CD4-positive, alpha-beta T cell treated with Interferon alpha-2 for 1 hour (primary cell): ENCODE results near the gene AKT2.
A peak's percentile ranks its signal among the peaks of the same experiment; 100 is the strongest.
"Not testable (repeated sequence)": the region's sequence is repeated elsewhere in the genome, so short reads cannot be mapped to it uniquely, and the experiment has no call there.

ENCODE experiments used
- DNase-seq, 2 donors: peaks; one replicate each; pipeline ENCODE4 v3.0.0-alpha.2; 2020 to 2022

The AKT2 gene

DNA sequence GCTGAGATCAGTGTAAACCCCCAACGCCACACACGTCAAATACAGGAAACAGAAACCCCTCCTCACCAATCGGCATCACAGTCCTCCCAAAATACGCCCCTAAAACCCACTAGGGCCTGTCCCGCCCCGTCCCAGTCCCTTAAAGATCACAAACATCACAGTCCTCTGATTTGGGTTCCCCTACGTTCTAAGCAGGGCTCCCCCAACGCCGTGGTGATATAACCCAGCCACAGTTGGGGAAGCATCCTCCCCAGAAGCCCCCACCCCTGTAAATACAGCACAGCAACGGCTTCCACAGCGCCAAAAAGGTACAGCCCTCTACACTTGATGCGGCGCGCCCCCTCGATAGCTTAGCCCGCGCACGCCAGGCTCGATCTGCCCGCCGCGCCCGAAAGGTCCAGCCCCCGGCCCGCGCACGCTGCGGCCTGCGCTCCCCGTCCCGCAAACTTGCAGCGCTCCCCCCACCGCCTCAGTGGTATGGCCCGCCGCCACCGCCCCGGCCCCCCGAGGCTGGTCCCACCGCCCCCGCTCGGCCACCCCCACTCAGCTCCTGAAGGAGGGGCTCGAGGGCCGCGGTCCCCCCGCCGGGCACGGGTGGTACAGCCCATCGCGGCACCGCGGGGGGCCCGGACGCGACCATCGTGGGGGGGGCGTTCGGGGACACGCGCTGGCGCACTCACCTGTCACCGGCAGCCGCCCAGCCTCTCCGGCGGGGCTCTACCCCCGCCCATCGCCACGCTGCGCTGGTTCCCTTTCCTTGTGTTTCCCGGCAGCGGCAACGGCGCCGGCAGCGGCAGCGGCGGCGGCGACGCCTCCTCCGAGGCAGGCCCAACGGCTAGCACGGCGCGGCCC, at the start of gene AKT2:
Gene AKT2, minus strand, starts transcription at position 845 of the 852 bp plus-strand sequence. CDS start 20,078 bp downstream, outside the sequence.
- peak; percentile 89 to 90 for DNase-seq

DNA sequence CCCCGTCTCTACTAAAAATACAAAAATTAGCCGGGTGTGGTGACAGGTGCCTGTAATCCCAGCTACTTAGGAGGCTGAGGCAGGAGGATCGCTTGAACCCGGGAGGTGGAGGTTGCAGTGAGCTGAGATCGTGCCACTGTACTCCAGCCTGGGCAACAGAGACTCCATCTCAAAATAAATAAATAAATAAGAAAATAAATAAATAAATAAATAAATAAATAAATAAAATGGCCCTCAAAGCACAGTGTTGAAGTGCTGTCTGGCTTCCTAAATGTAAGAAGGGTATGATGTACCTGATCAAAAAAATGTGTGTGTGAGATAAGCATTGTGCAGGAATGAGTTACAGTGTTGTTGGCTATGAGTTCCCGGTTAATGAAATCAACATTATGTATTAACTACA, 47.9 kb upstream of the AKT2 start:
- DNase-seq, result not testable (repeated sequence)

DNA sequence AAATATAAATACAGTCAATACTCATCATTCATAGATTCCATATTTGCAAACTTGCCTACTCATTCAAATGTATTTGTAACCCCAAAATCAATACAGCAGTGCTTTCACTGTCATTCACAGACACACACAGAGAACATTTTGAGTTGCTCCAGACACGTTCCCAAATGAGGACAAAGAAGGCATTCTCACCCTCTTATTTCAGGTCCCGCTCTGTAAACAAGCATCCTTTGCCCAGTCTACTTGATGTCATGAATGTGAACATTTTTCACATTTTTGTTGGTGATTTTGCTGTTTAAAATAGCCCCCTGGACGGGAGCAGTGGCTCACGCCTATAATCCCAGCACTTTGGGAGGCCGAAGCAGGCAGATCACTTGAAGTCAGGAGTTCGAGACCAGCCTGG, 47.5 kb upstream of the AKT2 start:
- no peak for DNase-seq

DNA sequence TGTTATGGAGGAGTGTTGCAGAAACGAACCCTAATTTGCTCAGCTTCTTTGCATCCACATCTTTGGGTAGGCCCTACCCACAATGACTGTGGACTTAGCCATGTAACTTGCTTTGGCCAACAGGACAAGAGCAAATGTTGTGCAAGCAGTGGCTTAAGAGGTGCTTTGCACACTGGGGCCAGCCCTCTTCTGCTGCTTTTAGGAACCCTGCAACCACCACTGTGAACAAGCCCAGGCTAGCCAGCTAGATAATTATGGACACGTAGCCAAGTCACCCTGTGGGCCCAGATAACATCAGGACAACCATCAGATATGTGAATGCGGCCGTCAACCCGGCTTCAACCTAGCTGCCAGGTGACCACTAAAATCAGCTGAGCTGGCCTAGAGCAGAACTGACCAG, 45.9 kb upstream of the AKT2 start:
- DNase-seq, result no peak

DNA sequence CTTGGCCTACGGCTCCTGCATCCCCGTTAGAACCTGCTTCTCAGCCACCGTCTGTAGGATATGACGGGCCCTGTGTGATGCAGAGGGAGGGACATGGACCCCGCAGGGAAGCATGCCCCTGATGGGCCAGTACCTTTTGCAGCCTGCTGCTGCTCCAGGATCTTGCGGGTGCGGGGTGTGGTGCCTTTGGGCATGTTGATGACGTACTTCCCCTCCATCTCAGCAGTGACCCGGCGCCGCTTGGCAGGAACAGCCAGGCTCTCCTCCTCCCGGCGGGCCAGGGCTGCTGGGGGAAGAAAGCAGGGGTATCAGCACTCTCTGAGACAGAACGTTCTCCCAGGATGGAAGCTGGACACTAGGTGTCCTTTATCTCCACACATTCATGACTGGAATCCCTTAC, 41.1 kb upstream of the AKT2 start:
- DNase-seq, result no peak

DNA sequence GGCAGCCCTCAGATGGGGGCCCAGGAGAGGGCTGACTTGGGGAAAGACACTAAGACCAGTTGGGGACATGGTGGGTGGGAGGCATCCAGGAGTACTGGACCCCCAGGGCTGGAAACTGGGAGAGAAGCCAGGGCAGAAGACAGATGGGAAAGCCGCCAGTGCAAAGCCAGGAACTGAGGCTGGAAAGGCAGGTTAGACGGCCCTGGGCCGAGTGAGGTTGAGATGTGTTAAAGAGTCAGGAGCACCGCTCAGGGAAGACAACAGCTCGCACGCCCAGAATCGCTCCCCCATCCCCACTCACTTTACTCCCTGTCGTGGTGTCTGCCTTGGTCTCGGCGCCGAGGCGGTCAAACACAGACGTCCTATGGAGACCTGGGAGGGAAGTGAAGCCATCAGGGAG, 38.6 kb upstream of the AKT2 start:
- no peak for DNase-seq

DNA sequence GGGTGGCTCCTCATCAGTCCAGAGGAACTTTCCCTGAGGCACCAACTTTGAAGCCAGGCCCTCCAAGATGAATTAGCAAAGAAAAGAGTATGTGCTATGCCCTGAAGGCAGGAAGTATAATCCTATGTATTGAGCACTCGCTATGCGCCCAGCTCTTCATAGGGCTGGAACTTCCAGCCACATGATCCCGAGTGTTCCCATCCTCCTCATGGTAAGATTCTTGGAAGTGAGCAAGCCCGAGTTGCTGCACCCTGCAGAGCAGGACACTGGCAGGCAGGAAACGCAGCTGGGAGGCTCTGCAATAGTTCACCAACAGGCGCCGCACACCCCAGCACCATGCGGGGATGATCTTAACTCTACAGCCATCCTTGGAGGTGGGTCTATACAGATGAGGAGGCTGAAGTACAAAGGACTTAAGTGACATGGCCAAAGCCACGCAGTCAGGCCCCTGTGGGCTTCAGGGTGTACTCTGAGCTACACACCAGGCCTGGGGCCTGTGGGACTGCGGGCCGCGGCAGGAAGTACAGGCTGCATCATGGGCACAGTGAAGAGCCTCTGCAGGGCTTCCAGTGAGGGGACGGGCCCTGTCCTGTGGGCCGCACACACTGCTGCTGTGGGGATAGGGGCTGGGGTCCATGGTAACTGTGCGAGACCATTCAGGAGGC, 37.9 kb upstream of the AKT2 start:
- no peak for DNase-seq

DNA sequence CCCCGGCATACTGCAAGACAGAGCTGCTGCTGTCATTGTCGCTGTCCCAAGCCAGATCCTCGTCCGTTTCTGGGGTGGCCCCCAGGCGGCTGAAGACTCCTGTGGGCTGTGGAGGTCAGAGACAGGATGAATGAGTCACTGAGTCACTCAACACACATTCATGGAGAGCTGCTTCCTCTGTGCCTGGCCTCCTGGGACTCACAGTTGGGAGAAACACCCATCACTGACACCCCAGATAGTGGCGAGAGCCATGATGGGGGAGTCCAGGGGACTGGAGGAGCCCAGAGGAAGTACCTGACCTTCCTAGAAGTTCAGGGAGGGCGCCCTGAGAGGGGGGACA, 37.1 kb upstream of the AKT2 start:
- no peak for DNase-seq

DNA sequence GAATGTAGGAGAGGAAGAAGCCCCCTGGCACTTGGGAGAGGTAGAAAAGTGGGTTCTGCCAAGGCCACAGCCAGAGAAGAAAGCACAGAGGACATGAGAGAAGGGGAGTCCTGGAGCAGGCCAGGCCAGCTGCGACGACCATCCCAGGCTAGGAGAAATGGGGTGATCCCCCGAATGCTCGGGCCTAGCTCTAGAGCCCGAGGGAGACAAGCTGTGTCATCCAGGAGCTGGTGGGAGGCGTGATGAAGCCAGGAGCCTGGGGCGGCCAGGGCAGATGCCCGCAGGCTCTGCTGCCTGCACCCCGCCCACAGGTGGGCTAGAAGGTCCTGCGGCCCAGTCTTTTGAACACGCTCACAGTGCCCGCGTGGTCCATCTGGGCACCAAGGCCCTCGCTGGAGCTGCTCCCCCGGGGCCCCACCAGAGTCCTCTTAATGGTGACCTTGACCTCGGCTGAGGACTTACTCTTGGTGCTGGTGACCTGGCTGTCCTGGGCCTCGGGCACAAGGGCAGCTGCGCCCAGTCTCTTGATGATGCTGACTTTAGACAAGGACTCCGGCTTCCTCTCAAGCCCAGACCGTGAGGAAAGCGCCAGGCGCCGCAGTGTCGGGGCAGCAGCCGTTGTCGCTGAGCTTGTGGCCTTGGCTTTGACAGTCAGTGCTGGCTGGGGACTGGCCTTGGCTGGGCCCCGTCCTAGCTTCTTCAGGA, 36.6 kb upstream of the AKT2 start:
- DNase-seq, result no peak

DNA sequence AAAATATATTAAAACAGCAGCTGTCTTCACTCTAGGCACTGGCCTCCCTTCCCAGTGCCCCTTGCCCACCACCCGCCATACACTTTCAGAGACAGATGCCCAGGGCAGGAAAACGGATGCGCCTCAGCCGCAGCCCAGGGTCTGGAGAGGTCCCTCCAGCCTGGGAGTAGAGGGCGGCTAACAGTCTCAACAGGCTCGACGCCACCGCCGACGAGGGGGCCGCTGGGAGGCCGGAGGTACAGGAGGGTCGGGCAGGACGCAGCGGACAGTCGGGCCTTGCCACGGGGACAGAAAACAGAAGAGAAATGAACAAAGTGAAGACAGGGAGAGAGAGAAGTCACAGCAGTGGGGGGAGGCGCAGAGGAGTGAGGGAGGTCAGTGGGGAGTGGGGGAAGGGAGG, 35.9 kb upstream of the AKT2 start:
- no peak for DNase-seq

DNA sequence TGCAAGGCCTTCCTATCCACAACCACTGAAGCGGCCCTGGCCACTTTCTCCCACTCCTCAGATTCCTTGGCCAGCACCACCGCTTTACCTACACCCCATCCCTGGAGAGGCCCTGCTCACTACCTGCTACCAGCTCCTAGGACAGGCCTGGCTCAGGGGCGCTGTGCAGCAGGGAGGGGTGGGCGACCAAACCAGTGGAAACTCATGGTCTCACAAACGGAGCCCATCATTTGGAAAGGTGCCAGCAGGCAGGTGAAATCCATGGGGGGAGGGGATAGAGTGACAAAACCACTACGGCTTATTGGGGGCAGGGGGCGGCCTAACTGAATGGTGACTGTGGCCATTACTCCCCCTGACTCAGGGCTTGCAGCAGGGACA, 35.4 kb upstream of the AKT2 start:
- no peak for DNase-seq

DNA sequence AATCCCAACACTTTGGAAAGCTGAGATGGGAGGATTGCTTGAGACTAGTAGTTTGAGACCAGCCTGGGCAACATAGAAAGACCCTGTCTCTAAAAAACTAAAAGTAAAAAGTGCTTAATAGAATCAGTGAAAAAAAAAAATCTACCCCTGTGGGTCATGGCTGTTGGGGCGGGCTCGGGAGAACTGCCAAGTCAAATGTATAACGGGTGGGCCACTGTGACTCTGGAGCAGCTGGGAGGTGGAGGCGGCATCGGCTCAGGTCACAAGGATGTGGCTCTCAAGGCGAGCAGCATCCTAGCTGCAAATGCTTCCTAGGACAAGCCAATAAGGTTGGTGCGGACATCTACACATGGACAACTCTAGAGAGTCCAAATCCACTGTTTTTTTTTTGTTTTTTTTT, 32.2 kb upstream of the AKT2 start:
- DNase-seq, result no peak

DNA sequence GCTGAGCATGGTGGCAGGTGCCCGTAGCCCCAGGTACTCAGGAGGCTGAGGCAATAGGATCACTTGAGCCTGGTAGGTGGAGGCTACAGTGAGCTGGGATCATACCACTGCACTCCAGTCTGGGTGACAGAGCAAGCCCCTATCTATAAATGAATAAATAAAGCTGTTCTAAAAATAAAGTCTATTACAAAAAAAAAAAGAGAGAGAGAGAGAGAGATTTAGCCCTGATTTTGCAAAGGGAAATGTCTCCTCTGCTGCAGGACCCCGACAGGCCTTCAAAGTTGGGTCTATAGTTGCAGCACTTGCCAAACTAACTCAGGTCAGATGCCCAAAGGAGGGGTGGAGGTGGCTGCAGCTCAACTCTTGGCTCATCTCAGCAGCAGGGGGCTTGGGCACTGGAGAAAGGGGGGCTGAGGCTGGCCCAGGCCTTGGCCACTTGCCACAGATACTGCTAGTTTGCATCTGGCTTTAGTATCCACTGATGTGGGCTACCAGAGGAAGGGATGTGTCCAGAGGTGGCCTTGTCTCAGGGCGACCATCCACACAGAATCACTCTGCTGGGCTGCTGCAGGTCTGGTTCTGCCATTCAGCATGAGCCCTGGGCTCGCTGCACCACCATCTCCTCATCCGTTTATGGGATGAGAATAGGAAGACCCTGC, 30.8 kb upstream of the AKT2 start:
- no peak for DNase-seq

DNA sequence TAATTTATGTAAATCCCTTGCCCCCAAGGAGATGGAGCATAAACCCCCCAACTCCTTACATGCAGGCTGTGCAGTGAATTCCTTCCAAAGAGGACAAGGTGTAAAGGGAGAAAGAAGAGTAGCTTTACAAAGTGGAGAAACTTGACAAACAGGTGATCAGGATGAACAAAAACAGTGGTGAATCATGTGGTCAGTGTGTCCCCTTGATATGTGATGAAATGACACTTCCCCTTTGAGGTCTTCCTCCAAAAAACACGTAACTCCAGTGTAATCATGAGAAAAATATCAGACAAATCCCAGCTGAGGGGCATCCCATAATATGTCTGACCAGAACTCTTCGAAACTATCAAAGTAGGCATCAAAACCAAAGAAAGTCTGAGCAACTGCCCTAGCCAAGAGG, 29.5 kb upstream of the AKT2 start:
- no peak for DNase-seq

DNA sequence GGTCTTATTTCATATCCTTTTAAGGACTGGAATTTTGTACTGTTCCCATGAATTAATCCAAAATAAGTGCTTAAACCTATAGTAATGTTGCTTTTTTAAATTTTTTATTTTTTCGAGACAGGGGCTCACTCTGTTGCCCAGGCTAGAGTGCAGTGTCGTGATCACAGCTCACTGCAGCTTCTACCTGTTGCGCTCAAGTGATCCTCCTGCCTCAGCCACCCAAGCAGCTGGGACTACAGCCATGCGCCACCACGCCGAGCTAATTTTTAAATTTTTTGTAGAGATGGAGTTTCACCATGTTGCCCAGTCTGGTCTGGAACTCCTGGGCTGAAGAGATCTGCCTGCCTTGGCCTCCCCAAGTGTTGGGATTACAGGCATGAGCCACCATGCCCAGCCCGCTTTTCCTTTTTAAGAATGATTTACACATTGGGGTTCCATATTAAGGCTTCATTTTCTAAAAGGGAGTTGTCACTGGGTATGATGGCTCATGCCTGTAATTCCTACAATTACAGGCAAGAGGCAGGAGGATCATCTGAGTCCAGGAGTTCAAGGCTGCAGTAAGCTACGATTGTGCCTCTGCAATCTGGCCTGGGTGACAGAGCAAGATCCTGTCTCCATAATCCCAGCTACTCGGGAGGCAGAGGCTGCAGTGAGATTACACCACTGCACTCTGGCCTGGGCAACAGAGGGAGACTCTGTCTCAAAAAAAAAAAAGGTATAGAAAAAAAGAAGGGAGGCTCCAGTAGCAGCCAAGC, 28.3 kb upstream of the AKT2 start:
- no peak for DNase-seq

DNA sequence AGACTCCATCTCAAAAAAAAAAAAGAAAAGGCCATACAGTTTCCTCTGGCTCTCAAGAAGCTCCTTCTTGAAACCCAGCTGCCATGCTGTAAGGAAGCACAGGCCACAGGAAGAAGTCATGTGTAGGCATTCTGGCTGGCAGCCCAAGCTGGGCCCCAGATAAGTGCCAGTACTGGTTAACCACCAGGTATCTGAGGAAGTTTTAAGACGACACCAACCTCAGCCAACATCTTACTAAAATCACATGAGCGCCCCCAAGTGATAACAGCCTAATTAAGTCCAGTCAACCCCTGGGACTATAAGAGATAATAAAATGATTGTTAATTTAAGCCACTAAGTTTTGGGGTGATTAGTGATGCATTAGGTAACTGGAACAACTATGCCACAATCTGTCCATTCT, 27.4 kb upstream of the AKT2 start:
- DNase-seq, result no peak

DNA sequence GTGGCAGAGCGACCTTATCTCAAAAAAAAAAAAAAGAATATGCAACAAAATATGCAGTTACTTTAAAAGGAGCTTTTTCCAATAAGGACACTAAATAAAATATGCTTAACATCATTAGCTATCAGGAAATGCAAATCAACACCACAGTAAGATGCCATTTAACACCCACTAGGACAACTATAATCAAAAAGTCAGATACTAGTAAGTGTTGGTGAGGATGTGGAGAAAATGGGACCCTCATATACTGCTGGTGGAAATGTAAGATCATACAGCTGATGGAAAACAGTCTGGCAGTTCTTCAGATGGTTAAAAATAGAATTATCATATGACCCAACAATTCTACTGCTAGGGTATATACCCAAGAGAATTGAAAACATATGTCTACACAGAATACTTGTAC, 24.5 kb upstream of the AKT2 start:
- no peak for DNase-seq

DNA sequence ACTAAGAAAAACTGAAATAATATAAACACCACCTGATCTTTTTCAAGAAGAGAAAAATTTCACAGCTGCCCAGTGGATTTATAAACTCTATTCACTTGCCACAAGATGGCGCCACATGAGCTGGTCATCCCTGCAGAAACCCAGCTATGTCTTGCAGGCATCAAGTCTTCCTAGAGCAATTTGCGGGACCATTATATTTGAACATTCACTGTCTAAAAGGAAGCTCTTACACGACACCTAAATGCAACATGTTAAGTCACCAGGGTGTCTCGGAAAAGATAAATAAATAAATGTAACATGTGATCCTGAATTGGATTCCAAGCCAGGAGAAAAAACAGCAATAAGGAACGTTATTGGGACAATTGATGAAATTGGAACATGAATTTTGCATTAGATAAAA, 20.3 kb upstream of the AKT2 start:
- peak; percentile 79 to 81 for DNase-seq

DNA sequence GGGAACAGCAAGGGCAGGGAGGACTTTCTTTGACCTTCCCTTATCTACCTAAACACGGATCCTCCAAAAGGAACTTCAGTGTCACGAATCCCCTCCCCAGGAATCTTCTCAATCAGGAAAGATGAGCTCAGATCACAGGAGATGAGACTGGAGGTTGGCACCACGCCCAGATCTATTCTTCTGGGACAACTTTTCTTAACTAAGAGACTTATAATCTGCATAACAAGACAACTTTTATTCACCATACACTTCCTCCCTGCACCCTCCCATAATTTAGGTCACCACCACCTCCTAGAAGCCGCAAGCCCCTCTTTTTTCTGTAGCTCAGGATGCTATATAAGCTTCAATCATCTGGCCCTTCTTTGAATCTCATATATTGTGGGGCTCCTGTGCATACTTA, 19.2 kb upstream of the AKT2 start:
- DNase-seq, result no peak

DNA sequence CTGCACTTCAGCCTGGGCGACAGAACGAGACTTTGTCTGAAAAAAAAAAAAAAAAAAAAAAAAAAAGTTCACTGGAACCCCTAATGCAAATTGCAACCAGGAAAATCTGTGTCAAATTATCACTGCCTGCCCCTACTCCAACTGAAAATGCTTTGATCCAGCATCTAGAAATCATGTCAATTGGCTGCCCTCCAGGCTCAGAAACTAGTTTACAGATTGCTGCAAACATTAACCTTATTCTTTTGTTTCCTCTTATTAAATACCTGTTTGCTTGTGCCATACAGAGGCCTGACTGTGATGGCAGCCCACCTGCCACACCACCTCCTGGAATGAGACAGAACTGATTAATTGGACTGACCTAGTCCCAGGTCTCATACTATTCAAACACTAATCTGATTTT, 18.6 kb upstream of the AKT2 start:
- DNase-seq, result no peak

DNA sequence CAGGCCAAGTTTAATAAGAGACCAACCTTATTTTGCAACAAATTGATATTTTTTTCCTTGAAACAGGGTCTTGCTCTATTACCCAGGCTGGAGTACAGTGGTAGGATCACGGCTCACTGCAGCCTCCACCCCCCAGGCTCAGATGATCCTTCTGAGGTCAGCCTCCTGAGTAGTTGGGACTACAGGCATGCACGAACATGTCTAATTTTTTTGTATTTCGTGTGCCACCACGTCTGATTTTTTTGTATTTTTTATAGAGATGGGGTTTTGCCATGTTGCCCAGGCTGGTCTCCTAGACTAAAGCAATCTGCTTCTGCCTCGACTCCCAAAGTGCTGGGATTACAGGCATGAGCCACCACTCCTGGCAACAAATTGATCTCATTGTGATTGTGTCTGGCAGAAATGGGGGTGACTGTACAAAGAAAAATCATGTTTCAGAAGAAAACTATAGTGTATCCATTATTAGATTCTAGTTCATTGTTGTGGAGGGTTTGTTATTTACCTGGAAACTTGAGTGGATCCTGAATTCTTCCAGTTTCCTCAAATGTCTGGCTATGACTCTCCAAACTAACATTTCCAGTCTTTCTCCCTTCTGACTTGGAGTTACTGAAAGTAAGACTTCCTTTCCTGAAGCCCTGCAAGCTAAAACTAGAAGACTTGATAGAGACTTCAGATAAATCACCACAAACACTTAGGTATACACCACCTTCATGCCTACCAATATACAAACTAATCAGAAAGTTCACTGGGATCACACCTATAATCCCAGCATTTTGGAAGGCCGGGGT, 17.3 kb upstream of the AKT2 start:
- no peak for DNase-seq

DNA sequence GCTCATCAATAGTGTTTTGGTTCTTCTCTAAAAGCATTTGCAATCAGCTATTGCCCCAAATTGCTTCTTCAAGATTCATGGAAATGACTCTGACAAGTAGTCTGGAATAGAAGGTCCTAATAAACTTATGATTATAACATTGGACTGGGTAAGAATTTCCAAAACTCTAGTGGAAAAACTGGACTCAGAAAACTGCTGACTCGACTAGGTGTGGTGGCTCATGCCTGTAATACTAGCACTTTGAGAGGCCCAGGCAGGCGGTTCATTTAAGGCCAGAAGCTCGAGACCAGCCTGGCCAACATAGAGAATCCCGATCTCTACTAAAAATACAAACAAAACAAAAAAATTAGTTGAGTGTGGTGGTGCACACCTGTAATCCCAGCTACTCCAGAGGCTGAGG, 15.5 kb upstream of the AKT2 start:
- no peak for DNase-seq
